GM21723 (cell line): Measurements from ENCODE around the gene S100A13.
A peak's percentile ranks its signal among the peaks of the same experiment; 100 is the strongest.
"Not testable (repeated sequence)": the region's sequence is repeated elsewhere in the genome, so short reads cannot be mapped to it uniquely, and the experiment has no call there.

Experiments
- ATAC-seq: cut with Tn5 transposase; IDR thresholded peaks from one replicate; pipeline ENCODE4 v1.9.1; 2021; ENCODE audit warnings: mild to moderate bottlenecking, moderate library complexity; ENCODE audit not compliant: unreplicated experiment

The S100A13 gene

GRCh38 chr1:153626904-153627714 lies at the start of gene S100A13:
TSS of gene S100A13 (minus strand) at chr1:153627505. CDS start at chr1:153626472, 1,033 bp downstream.
- ATAC-seq: no peak

- ATAC-seq: no peak
These were observed 46.2 kb upstream of the S100A13 start for GRCh38 chr1:153673511-153673910.

- ATAC-seq: peak; percentile 27
These were observed 44.5 kb upstream of the S100A13 start for GRCh38 chr1:153671628-153672353.

- peak; percentile 92 for ATAC-seq
These were observed 43.7 kb upstream of the S100A13 start, which contains the start of gene ILF2 for GRCh38 chr1:153670859-153671627. TSS of gene ILF2 (minus strand) at chr1:153670993. CDS start at chr1:153670922, 71 bp downstream.

GRCh38 chr1:153670257-153670858 lies 43.1 kb upstream of the S100A13 start:
- ATAC-seq: peak; percentile 9

GRCh38 chr1:153669606-153670005 lies 42.3 kb upstream of the S100A13 start:
- ATAC-seq: no peak

- ATAC-seq: not testable (repeated sequence)
These were observed 41.4 kb upstream of the S100A13 start for GRCh38 chr1:153668672-153669071.

GRCh38 chr1:153667439-153667838 lies 40.1 kb upstream of the S100A13 start:
- no peak for ATAC-seq

- ATAC-seq: no peak
These were observed 35.9 kb upstream of the S100A13 start for GRCh38 chr1:153663211-153663610.

GRCh38 chr1:153662269-153662668 lies 35.0 kb upstream of the S100A13 start:
- ATAC-seq: no peak

- no peak for ATAC-seq
These were observed 33.9 kb upstream of the S100A13 start for GRCh38 chr1:153661111-153661708.

GRCh38 chr1:153659656-153660055 lies 32.4 kb upstream of the S100A13 start:
- ATAC-seq: no peak

- no peak for ATAC-seq
These were observed 31.9 kb upstream of the S100A13 start for GRCh38 chr1:153659175-153659534.

GRCh38 chr1:153658400-153659174 lies 31.3 kb upstream of the S100A13 start, which contains the start of gene SNAPIN:
TSS of gene SNAPIN (plus strand) at chr1:153658703. CDS start at chr1:153658744, 41 bp downstream.
- peak; percentile 91 for ATAC-seq

- ATAC-seq: no peak
These were observed 28.0 kb upstream of the S100A13 start for GRCh38 chr1:153655333-153655732.

GRCh38 chr1:153652805-153653500 lies 25.6 kb upstream of the S100A13 start:
- ATAC-seq: no peak

GRCh38 chr1:153651771-153652170 lies 24.5 kb upstream of the S100A13 start:
- ATAC-seq: no peak

- no peak for ATAC-seq
These were observed 22.5 kb upstream of the S100A13 start for GRCh38 chr1:153649863-153650235.
